GDM1 (cell line): ENCODE data around the gene KDM1B.

Source experiments
- DNase-seq: peaks from one replicate; lab custom pipeline; 2025; lab: John Stamatoyannopoulos, UW

Gene KDM1B

DNA sequence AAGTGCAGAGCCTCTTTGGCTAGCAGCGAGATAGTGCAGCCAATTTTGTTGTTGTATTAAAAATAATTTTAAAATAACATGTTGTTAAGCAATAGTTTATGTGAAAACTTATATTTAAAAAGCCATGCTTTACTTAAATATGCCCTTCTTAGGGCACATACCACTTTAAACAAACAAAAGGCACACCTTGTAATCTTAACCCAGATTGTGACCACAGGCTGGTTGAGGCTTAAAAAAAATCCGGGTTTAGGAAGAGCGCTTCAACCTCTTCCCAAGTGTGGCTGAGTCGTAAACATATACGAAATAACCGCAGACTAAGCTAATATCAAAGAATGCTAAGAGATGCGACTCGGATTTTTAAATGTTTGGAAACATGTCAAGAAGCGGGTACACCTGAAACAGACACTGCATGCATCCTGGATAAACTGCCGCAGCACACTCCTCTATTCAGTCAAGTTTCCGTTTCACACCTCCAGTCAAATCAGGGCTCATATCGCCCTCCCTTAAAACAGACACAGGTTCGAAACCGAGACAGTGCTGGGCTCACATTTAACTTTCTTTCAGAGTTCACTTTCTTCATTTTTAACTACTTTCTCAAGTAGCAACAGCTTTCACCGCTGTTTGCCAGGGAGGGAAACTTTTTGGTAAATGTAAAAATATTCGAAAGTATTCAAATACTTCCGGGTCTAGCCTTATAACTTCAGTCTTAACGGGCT is 107.6 kb downstream of the KDM1B start:
- DNase-seq = no peak

- DNase-seq = no peak
Measured at GRCh38 chr6:18263418-18264218, 108.4 kb downstream of the KDM1B start.

DNA sequence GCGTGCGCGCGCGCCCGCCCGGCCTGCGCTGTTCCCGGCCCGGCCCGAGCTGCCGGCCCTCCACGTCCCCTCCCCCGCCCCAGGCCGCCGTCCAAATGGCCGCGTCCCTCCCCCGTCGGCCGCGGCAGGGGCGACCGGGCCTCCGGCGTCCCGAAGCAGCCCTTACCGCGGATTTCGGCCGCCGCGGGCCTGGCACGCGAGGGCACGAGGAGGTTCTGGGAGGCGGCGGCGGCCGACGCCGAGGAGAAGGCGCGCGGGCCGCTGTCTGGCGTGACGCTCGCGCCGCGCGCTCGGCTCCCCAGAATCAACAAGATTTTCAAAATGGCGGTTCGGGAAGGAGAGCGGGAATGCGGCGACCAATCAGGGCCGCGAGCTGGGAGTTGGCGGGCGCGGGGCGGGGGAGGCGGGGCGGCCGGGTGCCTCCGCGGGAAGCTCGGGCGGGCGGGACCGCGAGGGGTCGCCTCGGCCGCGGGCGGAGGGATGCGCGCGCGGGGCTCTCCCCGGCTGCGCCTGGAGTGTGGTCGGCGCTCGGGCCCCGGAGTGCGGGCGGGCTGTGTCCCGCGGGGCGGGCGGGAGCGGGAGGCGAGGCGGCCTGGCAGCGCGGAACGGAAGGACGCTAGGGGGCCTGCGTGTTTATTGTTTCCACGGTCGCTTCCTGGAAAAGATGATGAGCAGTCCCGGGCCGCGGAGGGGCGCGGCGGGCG is 109.1 kb downstream of the KDM1B start, which contains the start of gene DEK:
DEK (minus strand) TSS at position 312 of the 704 bp plus-strand sequence. CDS start 543 bp downstream, outside the sequence.
- DNase-seq = peak; percentile 76

DNA sequence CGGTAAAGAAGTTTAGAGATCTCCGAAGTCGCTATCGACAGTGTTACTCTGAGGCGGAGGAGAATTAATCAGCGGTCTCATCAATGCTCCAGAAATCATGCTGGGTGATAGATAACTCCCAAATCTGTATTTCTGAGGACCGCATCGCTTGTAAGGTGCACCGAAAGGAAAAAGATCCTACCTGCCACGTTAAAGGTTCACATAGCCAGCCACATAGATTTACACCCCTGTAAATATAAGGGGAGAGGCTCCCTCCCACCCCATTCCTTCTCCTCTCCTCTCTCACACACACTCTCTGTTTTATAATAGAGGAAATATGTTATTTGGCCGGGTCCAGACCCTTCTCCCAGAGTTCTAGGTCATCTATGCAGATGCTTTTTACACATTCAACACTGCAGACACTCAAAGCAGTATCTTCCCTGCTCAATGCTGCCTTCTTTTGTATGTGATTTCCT is 109.7 kb downstream of the KDM1B start:
- no peak for DNase-seq

GRCh38 chr6:18265787-18266522 is 110.7 kb downstream of the KDM1B start:
- DNase-seq = no peak

GRCh38 chr6:18266523-18266912 is 111.3 kb downstream of the KDM1B start:
- DNase-seq = no peak

GRCh38 chr6:18268066-18268465 is 112.8 kb downstream of the KDM1B start:
- DNase-seq = no peak

DNA sequence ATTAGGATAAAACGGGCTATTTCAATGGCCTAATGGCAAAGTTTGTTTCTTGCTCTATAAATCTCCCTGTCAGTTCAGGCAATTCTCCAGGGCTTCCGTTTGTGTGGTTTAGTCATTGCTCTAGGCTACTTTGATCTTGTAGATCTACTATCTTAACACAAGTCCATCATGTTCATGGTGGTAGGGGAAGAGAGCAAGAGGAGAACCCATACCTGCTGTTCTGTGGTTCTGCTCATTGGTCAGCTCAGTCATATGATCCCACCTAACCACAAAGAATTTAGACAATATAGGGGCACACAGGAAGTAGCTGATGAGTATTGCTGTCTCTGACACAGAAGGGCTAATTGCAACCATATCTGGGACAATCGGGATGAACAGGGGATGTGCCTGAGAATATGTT is 114.0 kb downstream of the KDM1B start:
- DNase-seq = no peak

- no peak for DNase-seq
Measured at GRCh38 chr6:18269717-18270116, 114.5 kb downstream of the KDM1B start.

GRCh38 chr6:18270216-18270615 is 115.0 kb downstream of the KDM1B start:
- no peak for DNase-seq
